Measurements from ENCODE around the gene RAD51B.

The RAD51B gene

DNA sequence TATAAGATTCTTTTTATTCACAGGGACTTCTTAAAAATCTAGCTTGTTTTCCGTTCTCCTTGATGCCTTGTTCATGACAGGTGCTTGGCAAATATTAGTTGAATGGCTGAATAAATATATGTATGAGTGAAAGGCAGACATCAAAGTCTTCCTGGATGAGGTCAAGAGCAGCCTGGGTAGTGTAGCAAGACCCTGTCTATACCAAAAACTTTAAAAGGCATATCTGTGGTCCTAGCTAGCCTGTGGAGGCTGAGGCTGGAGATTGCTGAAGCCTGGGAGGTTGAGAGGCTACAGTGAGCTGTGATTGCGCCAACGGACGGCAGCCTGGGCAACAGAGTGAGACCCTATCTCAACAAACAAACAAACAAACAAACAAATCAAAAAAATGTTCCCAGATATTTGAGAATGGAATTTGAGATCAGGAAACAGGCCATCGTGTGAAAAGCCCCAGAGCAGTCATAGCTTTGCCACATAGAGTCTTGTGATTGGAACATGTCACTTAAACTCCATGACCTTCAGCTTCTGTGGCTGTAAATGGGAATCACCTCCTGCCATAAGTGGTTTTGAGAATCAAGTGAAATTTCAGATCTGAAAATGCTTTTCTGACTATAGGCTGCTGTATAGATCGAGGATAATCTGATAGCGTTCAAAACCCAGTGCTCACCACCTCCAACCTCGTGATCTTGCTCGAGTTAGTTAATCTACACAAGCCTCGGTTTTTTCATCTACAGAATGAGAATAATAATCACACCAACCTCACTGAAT lies 908.9 kb downstream of the RAD51B start:
- no peak overlapping the region for H3K4me3 ChIP-seq (ENCODE audit: low read depth, low read length)
- no peak for TF ChIP-seq CTCF (IDR thresholded peaks at IDR 0.05; ENCODE audit: borderline replicate concordance, insufficient read depth, low read depth, low read length)

DNA sequence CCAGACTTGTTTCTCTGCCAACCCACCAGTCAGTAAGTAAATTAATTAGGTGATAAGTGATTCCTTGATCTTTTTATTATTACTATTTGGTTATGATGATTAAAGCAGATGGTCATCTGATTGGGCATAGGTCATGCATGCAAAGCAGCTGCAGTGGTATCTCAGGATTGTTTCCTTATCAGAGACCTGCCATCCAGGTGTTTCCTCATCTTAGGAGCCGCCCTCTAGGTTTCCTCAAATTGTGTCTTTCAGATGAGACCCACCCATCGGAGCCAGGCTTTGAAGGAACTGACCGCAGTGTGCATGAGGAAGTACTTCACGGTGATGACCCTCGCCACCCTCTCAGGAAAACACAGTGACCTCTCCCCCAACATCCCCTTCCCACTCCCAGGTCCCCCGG lies 910.0 kb downstream of the RAD51B start:
- H3K4me3 ChIP-seq (ENCODE audit: low read depth, low read length): no peak overlapping the region
- TF ChIP-seq CTCF (IDR thresholded peaks at IDR 0.05; ENCODE audit: borderline replicate concordance, insufficient read depth, low read depth, low read length): no peak

DNA sequence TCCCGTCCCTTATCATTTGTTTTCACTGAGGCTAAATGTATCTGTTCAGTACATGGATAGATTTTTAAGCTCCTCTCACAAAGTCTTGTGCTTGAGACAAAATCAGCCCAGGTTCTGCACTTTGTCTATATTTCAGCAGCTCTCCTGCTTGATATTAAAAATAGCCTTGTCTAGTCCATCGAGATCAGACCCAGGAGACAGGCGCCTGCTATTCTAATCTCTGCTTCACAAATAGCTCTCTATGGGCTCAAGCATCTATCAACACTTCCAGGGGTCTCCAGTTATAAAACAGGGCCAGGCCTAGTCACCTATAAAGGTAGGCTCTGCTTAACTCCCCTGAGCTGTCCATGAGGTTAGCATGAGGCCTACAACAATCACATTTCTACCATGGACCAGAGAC lies 910.8 kb downstream of the RAD51B start:
- no peak for TF ChIP-seq CTCF (IDR thresholded peaks at IDR 0.05; ENCODE audit: borderline replicate concordance, insufficient read depth, low read depth, low read length)
- H3K4me3 ChIP-seq (ENCODE audit: low read depth, low read length): no peak overlapping the region

DNA sequence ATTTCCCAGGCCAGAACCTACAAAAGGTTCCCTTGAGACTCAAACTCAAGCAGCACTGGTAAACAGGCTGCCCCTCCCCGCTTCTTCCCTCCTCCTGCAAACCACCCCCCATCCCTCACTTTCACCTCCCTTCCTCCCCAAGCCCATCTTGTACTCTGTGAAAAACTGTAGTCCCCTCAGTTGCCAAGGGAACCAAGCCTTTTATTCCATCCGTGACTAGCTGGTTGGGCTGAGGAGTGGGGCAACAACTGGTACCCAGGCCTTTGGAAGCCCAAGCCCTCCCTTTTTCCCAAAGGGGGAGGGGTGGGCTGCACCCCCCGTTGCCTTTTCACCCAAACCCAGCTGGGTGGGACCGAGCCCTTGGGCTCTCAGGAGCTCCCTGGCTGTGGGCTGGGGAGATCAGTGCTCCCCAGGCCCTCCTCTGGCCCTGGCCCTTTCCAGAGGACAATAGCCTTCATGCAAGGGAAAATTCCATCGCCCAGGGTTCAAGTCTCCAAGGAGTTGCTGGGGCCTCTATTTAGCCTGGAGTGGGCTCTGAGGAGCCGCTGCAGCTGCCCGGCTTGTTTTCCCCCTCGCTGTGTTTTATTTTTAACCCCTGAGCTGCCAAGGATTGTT lies 911.3 kb downstream of the RAD51B start:
- no peak overlapping the region for H3K4me3 ChIP-seq (ENCODE audit: low read depth, low read length)
- no peak for TF ChIP-seq CTCF (IDR thresholded peaks at IDR 0.05; ENCODE audit: borderline replicate concordance, insufficient read depth, low read depth, low read length)

GRCh38 chr14:68733086-68733914 lies 913.7 kb downstream of the RAD51B start:
- H3K4me3 ChIP-seq (ENCODE audit: low read depth, low read length): no peak overlapping the region
- no peak for TF ChIP-seq CTCF (IDR thresholded peaks at IDR 0.05; ENCODE audit: borderline replicate concordance, insufficient read depth, low read depth, low read length)

- no peak overlapping the region for H3K4me3 ChIP-seq (ENCODE audit: low read depth, low read length)
- no peak for TF ChIP-seq CTCF (IDR thresholded peaks at IDR 0.05; ENCODE audit: borderline replicate concordance, insufficient read depth, low read depth, low read length)
Observed at GRCh38 chr14:68734231-68734732, 914.7 kb downstream of the RAD51B start.
